ENCODE measurements around the gene RPL10A. TPM values are rescaled to one million over a fixed set of nuclear protein-coding genes. Genes with fewer than 3 reads are reported as not detected.

Gene RPL10A
- total RNA-seq, 2 experiments from 2014 or later, result 1,581 to 2,643 TPM

- intact Hi-C loops (cut with micrococcal nuclease; ENCODE audit: unreplicated experiment), result loop anchor here (10.0 kb wide), 1 partner anchor 967 kb away; no protein-coding TSS in a partner anchor
- Histone ChIP-seq H3K4me3 (ENCODE audit: low read depth, low read length, poor library complexity, severe bottlenecking) (peak overlapping the region; percentile 85), H3K36me3 (ENCODE audit: insufficient read depth, low read length) (peaks cover 18% of the 10 kb centered on the region; the same call in 1 of the 2 replicates), H3K27ac (ENCODE audit: low read depth, low read length, poor library complexity, severe bottlenecking) (peak overlapping the region; percentile 10), H4K20me1 (ENCODE audit: insufficient read depth, low read length) (peaks cover 9% of the 10 kb centered on the region; the same call in 1 of the 2 replicates), H3K4me2 (ENCODE audit: low read length) (peak overlapping the region; percentile 87), H3K9me2 (ENCODE audit: insufficient read depth, low read length) (no peaks in the 10 kb centered on the region), H3K9me3 (ENCODE audit: low read length) (no peaks in the 10 kb centered on the region), H3K4me1 (ENCODE audit: insufficient read depth, low read length, poor library complexity, severe bottlenecking) (peaks cover 30% of the 10 kb centered on the region), H2AFZ (ENCODE audit: low read length) (peak overlapping the region; percentile 97), H3K79me2 (ENCODE audit: insufficient read depth, low read depth, low read length) (peaks cover 12% of the 10 kb centered on the region; the same call in 1 of the 2 replicates)
- POLR2A ChIA-PET, result interaction anchor here (0.6 to 2.5 kb wide), 7 partner anchors 11 to 334 kb away, joined by 3 to 11 read pairs (median 4); partner anchors contain the start of gene RPL10A
- CTCF ChIA-PET (ENCODE audit: unreplicated experiment), result interaction anchor here (0.9 kb wide), 1 partner anchor 110 kb away, joined by 3 read pairs; no protein-coding TSS in a partner anchor
- no peak for TF ChIP-seq EZH2phosphoT487 (IDR thresholded peaks at IDR 0.05; ENCODE audit: borderline replicate concordance, low read depth, low read length)
- TF ChIP-seq CTCF (conservative IDR thresholded peaks at IDR 0.05; ENCODE audit: low read length), result no peak
- BruUV-seq (replicated peaks), result no TSS peak
- no peak for DNase-seq (ENCODE audit: low spot score)
Measured at GRCh38 chr6:35451354-35452182, 16.6 kb upstream of the RPL10A start.

GRCh38 chr6:35452183-35453090 lies 15.8 kb upstream of the RPL10A start, which contains the start of gene FANCE:
Gene FANCE (plus strand): TSS chr6:35452338. CDS start chr6:35452546, 208 bp downstream.
- peak; percentile 93 for DNase-seq (ENCODE audit: low spot score)
- ChIA-PET POLR2A (interaction anchor here (0.7 to 2.5 kb wide), 6 partner anchors 15 to 333 kb away, joined by 3 to 11 read pairs (median 4); partner anchors contain the start of gene RPL10A), CTCF (ENCODE audit: unreplicated experiment) (no interaction called here)
- Histone ChIP-seq H3K36me3 (ENCODE audit: insufficient read depth, low read length) (peaks cover 27% of the 10 kb centered on the region; the same call in 1 of the 2 replicates), H3K4me1 (ENCODE audit: insufficient read depth, low read length, poor library complexity, severe bottlenecking) (peaks cover 32% of the 10 kb centered on the region), H3K9me3 (ENCODE audit: low read length) (no peaks in the 10 kb centered on the region), H3K27ac (ENCODE audit: low read depth, low read length, poor library complexity, severe bottlenecking) (peak within 1 kb of the TSS; percentile 48), H3K4me3 (ENCODE audit: low read depth, low read length, poor library complexity, severe bottlenecking) (peak within 1 kb of the TSS; percentile 85), H3K4me2 (ENCODE audit: low read length) (peak within 1 kb of the TSS; percentile 87), H3K79me2 (ENCODE audit: insufficient read depth, low read depth, low read length) (peaks cover 12% of the 10 kb centered on the region; the same call in 1 of the 2 replicates), H2AFZ (ENCODE audit: low read length) (peak within 1 kb of the TSS; percentile 97), H4K20me1 (ENCODE audit: insufficient read depth, low read length) (peaks cover 9% of the 10 kb centered on the region; the same call in 1 of the 2 replicates), H3K9me2 (ENCODE audit: insufficient read depth, low read length) (no peaks in the 10 kb centered on the region)
- TF ChIP-seq CTCF (conservative IDR thresholded peaks at IDR 0.05; ENCODE audit: low read length) (no peak), EZH2phosphoT487 (IDR thresholded peaks at IDR 0.05; ENCODE audit: borderline replicate concordance, low read depth, low read length) (no peak)
- intact Hi-C loops (cut with micrococcal nuclease; ENCODE audit: unreplicated experiment), result loop anchor here (10.0 kb wide), 1 partner anchor 968 kb away; no protein-coding TSS in a partner anchor
- no TSS peak for BruUV-seq (replicated peaks)
